DMS153 (cell line): ENCODE data around the gene HDDC3.

Experiments
- DNase-seq: peaks from one replicate; lab custom pipeline; 2025; lab: John Stamatoyannopoulos, UW

The HDDC3 gene

GRCh38 chr15:90891346-90891949 is 40.9 kb downstream of the HDDC3 start:
- no peak for DNase-seq

- no peak for DNase-seq
Measured at GRCh38 chr15:90890839-90891238, 41.5 kb downstream of the HDDC3 start.

- DNase-seq = no peak
Measured at GRCh38 chr15:90889736-90890456, 42.5 kb downstream of the HDDC3 start.

- no peak for DNase-seq
Measured at GRCh38 chr15:90889313-90889730, 43.0 kb downstream of the HDDC3 start.

GRCh38 chr15:90887037-90887481 is 45.3 kb downstream of the HDDC3 start:
- no peak for DNase-seq

- DNase-seq = no peak
Measured at GRCh38 chr15:90886291-90886614, 46.1 kb downstream of the HDDC3 start.

GRCh38 chr15:90885432-90886290 is 46.7 kb downstream of the HDDC3 start:
- DNase-seq = peak; percentile 8

- no peak for DNase-seq
Measured at GRCh38 chr15:90884719-90885431, 47.5 kb downstream of the HDDC3 start.

- no peak for DNase-seq
Measured at GRCh38 chr15:90883976-90884718, 48.2 kb downstream of the HDDC3 start, which contains the start of gene FES. Gene FES, plus strand, starts transcription at chr15:90884504. Its CDS starts 542 bp downstream, at chr15:90885046.

GRCh38 chr15:90883526-90883975 is 48.8 kb downstream of the HDDC3 start:
- no peak for DNase-seq

- DNase-seq = no peak
Measured at GRCh38 chr15:90882781-90883525, 49.4 kb downstream of the HDDC3 start.

GRCh38 chr15:90881978-90882721 is 50.2 kb downstream of the HDDC3 start:
- no peak for DNase-seq

- no peak for DNase-seq
Measured at GRCh38 chr15:90881181-90881977, 51.0 kb downstream of the HDDC3 start.

GRCh38 chr15:90880381-90881145 is 51.8 kb downstream of the HDDC3 start:
- DNase-seq = no peak
